Astrocyte (in vitro differentiated cells and primary cell): ENCODE measurements around the gene ZNF516. TPM values are rescaled to one million over a fixed set of nuclear protein-coding genes. Genes with fewer than 3 reads are reported as not detected.
A peak's percentile ranks its signal among the peaks of the same experiment; 100 is the strongest.

Experiments used
- DNase-seq: peaks from one replicate; pipeline ENCODE4 v3.0.0-alpha.2; 2010; ENCODE audit warnings: low read depth
- FAIRE-seq: peaks from 2 replicates; lab custom pipeline; 2011; peaks lifted over from hg19 to GRCh38; lab: Jason Lieb, UNC
- H2AFZ ChIP-seq: 2 replicates; pipeline ENCODE4 v1.6.0; 2012; ENCODE audit warnings: low read depth, low read length, inconsistent platforms
- H3K27ac ChIP-seq: 2 replicates; pipeline ENCODE4 v1.5.1; 2011; ENCODE audit warnings: low read depth, low read length, inconsistent platforms
- H3K27me3 ChIP-seq: 2 replicates; pipeline ENCODE4 v1.6.0; 2011; ENCODE audit warnings: low read length, inconsistent platforms; ENCODE audit not compliant: insufficient read depth
- H3K36me3 ChIP-seq: 2 replicates; pipeline ENCODE4 v1.5.1; 2011; ENCODE audit warnings: low read length, inconsistent platforms; ENCODE audit not compliant: insufficient read depth
- H3K4me1 ChIP-seq: 2 replicates; pipeline ENCODE4 v1.5.1; 2011; ENCODE audit warnings: low read length, inconsistent platforms; ENCODE audit not compliant: insufficient read depth
- H3K4me2 ChIP-seq: 2 replicates; pipeline ENCODE4 v1.6.0; 2012; ENCODE audit warnings: low read length, inconsistent platforms
- H3K4me3 ChIP-seq: 2 replicates; pipeline ENCODE4 v1.5.1; 2011; ENCODE audit warnings: low read depth, mild to moderate bottlenecking, low read length, inconsistent platforms; ENCODE audit not compliant: insufficient read depth
- H3K79me2 ChIP-seq: 2 replicates; pipeline ENCODE4 v1.6.0; 2012; ENCODE audit warnings: mild to moderate bottlenecking, low read length, inconsistent platforms; ENCODE audit not compliant: insufficient read depth
- H3K9ac ChIP-seq: 2 replicates; pipeline ENCODE4 v1.6.0; 2012; ENCODE audit warnings: mild to moderate bottlenecking, low read length, inconsistent platforms
- H3K9me3 ChIP-seq: 2 replicates; pipeline ENCODE4 v1.5.1; 2012; ENCODE audit warnings: low read depth, mild to moderate bottlenecking, low read length, inconsistent platforms; ENCODE audit not compliant: insufficient read depth
- H4K20me1 ChIP-seq: 2 replicates; pipeline ENCODE4 v1.6.0; 2012; ENCODE audit warnings: low read length, inconsistent platforms; ENCODE audit not compliant: insufficient read depth
- H3K27ac Mint-ChIP-seq: one replicate; pipeline ENCODE4 v1.8.0; 2021; ENCODE audit warnings: mild to moderate bottlenecking, mixed read lengths; ENCODE audit not compliant: unreplicated experiment
- H3K27me3 Mint-ChIP-seq: one replicate; pipeline ENCODE4 v1.8.0; 2021; ENCODE audit warnings: low read depth, mixed read lengths; ENCODE audit not compliant: unreplicated experiment
- H3K36me3 Mint-ChIP-seq: one replicate; pipeline ENCODE4 v1.8.0; 2021; ENCODE audit warnings: low read depth, mixed read lengths; ENCODE audit not compliant: unreplicated experiment
- H3K4me1 Mint-ChIP-seq: one replicate; pipeline ENCODE4 v1.8.0; 2021; ENCODE audit warnings: low read depth, mixed read lengths; ENCODE audit not compliant: unreplicated experiment
- H3K4me3 Mint-ChIP-seq: one replicate; pipeline ENCODE4 v1.8.0; 2021; ENCODE audit warnings: mild to moderate bottlenecking, moderate library complexity, mixed read lengths; ENCODE audit not compliant: unreplicated experiment
- H3K9me3 Mint-ChIP-seq: one replicate; pipeline ENCODE4 v1.8.0; 2021; ENCODE audit warnings: mild to moderate bottlenecking, mixed read lengths; ENCODE audit not compliant: unreplicated experiment
- EZH2 ChIP-seq: IDR thresholded peaks from 2 replicates; pipeline ENCODE4 v1.6.1; 2012; ENCODE audit warnings: mild to moderate bottlenecking, low read length, inconsistent platforms; ENCODE audit not compliant: insufficient read depth
- total RNA-seq: library from RNA; stranded (reverse); gene quantifications from 2 replicates; pipeline ENCODE4 v1.2.1, GENCODE V29; 2021
- TF ChIP-seq, protein P1 (sequence below): IDR thresholded peaks from 2 replicates; pipeline ENCODE4 v1.5.1; 2011; ENCODE audit warnings: low read depth, mild to moderate bottlenecking, inconsistent platforms, low read length, moderate library complexity; ENCODE audit not compliant: insufficient read depth

Gene ZNF516
- total RNA-seq, 1 donor from 2014 or later = 59.8 TPM

- Histone ChIP-seq H3K27me3 (peaks cover 6% of the 10 kb centered on the region), H3K9ac (peak overlapping the region; percentile 81), H3K4me2 (peak overlapping the region; percentile 96), H3K36me3 (no peaks in the 10 kb centered on the region), H3K4me3 (peak overlapping the region; percentile 63), H3K4me1 (peaks cover 9% of the 10 kb centered on the region), H4K20me1 (no peaks in the 10 kb centered on the region), H3K79me2 (no peaks in the 10 kb centered on the region), H2AFZ (peak overlapping the region; percentile 93), H3K9me3 (no peaks in the 10 kb centered on the region), H3K27ac (no peak overlapping the region)
- Mint-ChIP-seq H3K27ac (no peak overlapping the region), H3K27me3 (peaks cover under 1% of the 10 kb centered on the region), H3K36me3 (no peaks in the 10 kb centered on the region), H3K4me1 (peaks cover 6% of the 10 kb centered on the region), H3K4me3 (peak overlapping the region; percentile 30), H3K9me3 (peaks cover 2% of the 10 kb centered on the region)
- peak; percentile 56 for DNase-seq
- no peak for FAIRE-seq
- TF ChIP-seq, protein P1, sequence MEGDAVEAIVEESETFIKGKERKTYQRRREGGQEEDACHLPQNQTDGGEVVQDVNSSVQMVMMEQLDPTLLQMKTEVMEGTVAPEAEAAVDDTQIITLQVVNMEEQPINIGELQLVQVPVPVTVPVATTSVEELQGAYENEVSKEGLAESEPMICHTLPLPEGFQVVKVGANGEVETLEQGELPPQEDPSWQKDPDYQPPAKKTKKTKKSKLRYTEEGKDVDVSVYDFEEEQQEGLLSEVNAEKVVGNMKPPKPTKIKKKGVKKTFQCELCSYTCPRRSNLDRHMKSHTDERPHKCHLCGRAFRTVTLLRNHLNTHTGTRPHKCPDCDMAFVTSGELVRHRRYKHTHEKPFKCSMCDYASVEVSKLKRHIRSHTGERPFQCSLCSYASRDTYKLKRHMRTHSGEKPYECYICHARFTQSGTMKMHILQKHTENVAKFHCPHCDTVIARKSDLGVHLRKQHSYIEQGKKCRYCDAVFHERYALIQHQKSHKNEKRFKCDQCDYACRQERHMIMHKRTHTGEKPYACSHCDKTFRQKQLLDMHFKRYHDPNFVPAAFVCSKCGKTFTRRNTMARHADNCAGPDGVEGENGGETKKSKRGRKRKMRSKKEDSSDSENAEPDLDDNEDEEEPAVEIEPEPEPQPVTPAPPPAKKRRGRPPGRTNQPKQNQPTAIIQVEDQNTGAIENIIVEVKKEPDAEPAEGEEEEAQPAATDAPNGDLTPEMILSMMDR = no peak
- no peak for TF ChIP-seq EZH2
These were observed 30.1 kb upstream of the ZNF516 start for GRCh38 chr18:76524900-76525698.

DNA sequence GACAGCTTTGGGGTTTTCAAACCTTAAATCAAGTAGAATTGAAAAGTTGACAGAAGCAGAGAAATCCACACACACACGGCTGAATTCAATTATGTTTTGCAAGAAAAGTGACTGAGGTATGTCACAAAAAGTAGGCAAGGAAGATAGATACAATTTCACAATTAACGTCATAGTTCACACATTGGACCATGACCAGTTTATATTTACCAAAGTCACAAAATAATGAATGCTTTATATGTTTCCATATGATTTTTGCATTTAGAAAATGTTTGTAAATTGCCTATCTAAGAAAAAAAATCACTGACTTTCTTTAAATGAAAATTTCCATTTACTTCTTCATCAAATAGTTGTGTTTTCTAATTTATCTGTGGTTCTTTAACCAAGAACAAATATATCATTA, 29.4 kb upstream of the ZNF516 start:
- no peak overlapping the region for H3K9ac ChIP-seq

More for the DNA sequence above, 29.4 kb upstream of the ZNF516 start:
- Histone ChIP-seq H4K20me1 (no peaks in the 10 kb centered on the region), H3K27ac (no peak overlapping the region), H3K4me2 (no peak overlapping the region), H3K79me2 (no peaks in the 10 kb centered on the region), H3K4me1 (peaks cover 9% of the 10 kb centered on the region), H3K36me3 (no peaks in the 10 kb centered on the region), H3K27me3 (peaks cover 6% of the 10 kb centered on the region), H3K9me3 (no peaks in the 10 kb centered on the region), H3K4me3 (no peak overlapping the region), H2AFZ (no peak overlapping the region)
- no peaks in the 10 kb centered on the region for H3K9me3 Mint-ChIP-seq
- H3K4me3 Mint-ChIP-seq = no peak overlapping the region
- no peak for FAIRE-seq
- no peak for DNase-seq
- H3K4me1 Mint-ChIP-seq = peaks cover 6% of the 10 kb centered on the region
- H3K27ac Mint-ChIP-seq = no peak overlapping the region
- TF ChIP-seq, protein P1 = no peak
- TF ChIP-seq EZH2 = no peak
- H3K27me3 Mint-ChIP-seq = no peaks in the 10 kb centered on the region
- no peaks in the 10 kb centered on the region for H3K36me3 Mint-ChIP-seq
